ENCODE measurements around the gene OSBPL10. TPM values are rescaled to one million over a fixed set of nuclear protein-coding genes. Genes with fewer than 3 reads are reported as not detected.

Gene OSBPL10
- total and polyA plus RNA-seq, 8 donors: 1.8 to 37.7 (median 5.9) TPM

- 87 to 93% (median 92%) methylated on average over 4 of the region's 4 CpGs for WGBS, 5 donors
- H3K4me1 ChIP-seq: peaks cover 0 to 3% (median under 1%) of the 10 kb centered on the region in 4 donors
- TF ChIP-seq EP300 (IDR thresholded peaks at IDR 0.05): no peak
- TF ChIP-seq CTCF (IDR thresholded peaks at IDR 0.05): no peak
- TF ChIP-seq POLR2AphosphoS5 (IDR thresholded peaks at IDR 0.05): no peak
- no peak for TF ChIP-seq POLR2A (IDR thresholded peaks at IDR 0.05)
- H3K27me3 ChIP-seq: no peaks in the 10 kb centered on the region
- H3K4me3 ChIP-seq: no peak overlapping the region
- H3K9me3 ChIP-seq: no peaks in the 10 kb centered on the region
- no peaks in the 10 kb centered on the region for H3K36me3 ChIP-seq
- DNase-seq: no peak
- H3K27ac ChIP-seq: no peak overlapping the region
- intact Hi-C loops (cut with DNase I; ENCODE audit: low total_unique reads): no loop called here
Measured at GRCh38 chr3:31929826-31930502, 51.1 kb downstream of the OSBPL10 start.

- no peak for TF ChIP-seq CTCF (IDR thresholded peaks at IDR 0.05)
- no peak for TF ChIP-seq POLR2AphosphoS5 (IDR thresholded peaks at IDR 0.05)
- no peak for TF ChIP-seq POLR2A (IDR thresholded peaks at IDR 0.05)
- no peak for TF ChIP-seq EP300 (IDR thresholded peaks at IDR 0.05)
- no peaks in the 10 kb centered on the region for H3K27me3 ChIP-seq
- H3K4me1 ChIP-seq: peaks cover 0 to 4% (median 0%) of the 10 kb centered on the region in 4 donors
- no peak for DNase-seq
- no peak overlapping the region for H3K27ac ChIP-seq
- no peaks in the 10 kb centered on the region for H3K36me3 ChIP-seq
- WGBS, 5 donors: 68 to 76% (median 74%) methylated on average over 6 of the region's 6 CpGs
- H3K4me3 ChIP-seq: no peak overlapping the region
- intact Hi-C loops (cut with DNase I; ENCODE audit: low total_unique reads): no loop called here
- no peaks in the 10 kb centered on the region for H3K9me3 ChIP-seq
Measured at GRCh38 chr3:31927811-31928210, 53.3 kb downstream of the OSBPL10 start.

GRCh38 chr3:31926543-31926942 is 54.5 kb downstream of the OSBPL10 start:
- DNase-seq: no peak
- Histone ChIP-seq H3K36me3 (no peaks in the 10 kb centered on the region), H3K4me1 (peaks cover 0 to 7% (median 0%) of the 10 kb centered on the region in 4 donors), H3K4me3 (no peak overlapping the region), H3K27me3 (no peaks in the 10 kb centered on the region), H3K27ac (no peak overlapping the region), H3K9me3 (no peaks in the 10 kb centered on the region)
- intact Hi-C loops (cut with DNase I; ENCODE audit: low total_unique reads): no loop called here
- 93 to 100% (median 97%) methylated on average over 4 of the region's 4 CpGs for WGBS, 5 donors
- TF ChIP-seq EP300 (IDR thresholded peaks at IDR 0.05): no peak

GRCh38 chr3:31925271-31925630 is 55.8 kb downstream of the OSBPL10 start:
- no peaks in the 10 kb centered on the region for H3K27me3 ChIP-seq
- H3K9me3 ChIP-seq: peaks cover 0 to 6% (median 1%) of the 10 kb centered on the region in 4 donors
- no peak overlapping the region for H3K27ac ChIP-seq
- no peak overlapping the region for H3K4me3 ChIP-seq
- peaks cover 0 to 7% (median 0%) of the 10 kb centered on the region in 4 donors for H3K4me1 ChIP-seq
- H3K36me3 ChIP-seq: no peaks in the 10 kb centered on the region
- DNase-seq: no peak
- intact Hi-C loops (cut with DNase I; ENCODE audit: low total_unique reads): no loop called here
- WGBS, 5 donors: 79 to 89% (median 81%) methylated on average over 5 of the region's 5 CpGs
- no peak for TF ChIP-seq POLR2AphosphoS5 (IDR thresholded peaks at IDR 0.05)
- TF ChIP-seq CTCF (IDR thresholded peaks at IDR 0.05): no peak
- no peak for TF ChIP-seq POLR2A (IDR thresholded peaks at IDR 0.05)
- no peak for TF ChIP-seq EP300 (IDR thresholded peaks at IDR 0.05)

- Histone ChIP-seq H3K27ac (no peak overlapping the region), H3K4me3 (no peak overlapping the region), H3K9me3 (peaks cover 0 to 8% (median 2%) of the 10 kb centered on the region in 4 donors), H3K27me3 (no peaks in the 10 kb centered on the region), H3K36me3 (no peaks in the 10 kb centered on the region), H3K4me1 (peaks cover 0 to 7% (median under 1%) of the 10 kb centered on the region in 4 donors)
- no peak for DNase-seq
- intact Hi-C loops (cut with DNase I; ENCODE audit: low total_unique reads): no loop called here
- no peak for TF ChIP-seq POLR2A (IDR thresholded peaks at IDR 0.05)
- TF ChIP-seq CTCF (IDR thresholded peaks at IDR 0.05): no peak
- TF ChIP-seq EP300 (IDR thresholded peaks at IDR 0.05): no peak
- TF ChIP-seq POLR2AphosphoS5 (IDR thresholded peaks at IDR 0.05): no peak
- 85 to 93% (median 88%) methylated on average over 2 of the region's 2 CpGs for WGBS, 5 donors
Measured at GRCh38 chr3:31924610-31925270, 56.3 kb downstream of the OSBPL10 start.

Data from stomach (tissue), 9 donors.